Activated CD4-positive, CD25-positive, alpha-beta regulatory T cell treated with anti-CD3 and anti-CD28 coated beads, Interleukin-2, amount 50 U/mL, for 16 hours (primary cell): Measurements from ENCODE around the gene CDYL2.
"Not testable (repeated sequence)": the region's sequence is repeated elsewhere in the genome, so short reads cannot be mapped to it uniquely, and the experiment has no call there.

ENCODE experiments used
- DNase-seq: peaks from one replicate; pipeline ENCODE4 v3.0.0-alpha.2; 2020; ENCODE audit warnings: low read depth, low spot score

The CDYL2 gene, protein sequence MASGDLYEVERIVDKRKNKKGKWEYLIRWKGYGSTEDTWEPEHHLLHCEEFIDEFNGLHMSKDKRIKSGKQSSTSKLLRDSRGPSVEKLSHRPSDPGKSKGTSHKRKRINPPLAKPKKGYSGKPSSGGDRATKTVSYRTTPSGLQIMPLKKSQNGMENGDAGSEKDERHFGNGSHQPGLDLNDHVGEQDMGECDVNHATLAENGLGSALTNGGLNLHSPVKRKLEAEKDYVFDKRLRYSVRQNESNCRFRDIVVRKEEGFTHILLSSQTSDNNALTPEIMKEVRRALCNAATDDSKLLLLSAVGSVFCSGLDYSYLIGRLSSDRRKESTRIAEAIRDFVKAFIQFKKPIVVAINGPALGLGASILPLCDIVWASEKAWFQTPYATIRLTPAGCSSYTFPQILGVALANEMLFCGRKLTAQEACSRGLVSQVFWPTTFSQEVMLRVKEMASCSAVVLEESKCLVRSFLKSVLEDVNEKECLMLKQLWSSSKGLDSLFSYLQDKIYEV

DNA sequence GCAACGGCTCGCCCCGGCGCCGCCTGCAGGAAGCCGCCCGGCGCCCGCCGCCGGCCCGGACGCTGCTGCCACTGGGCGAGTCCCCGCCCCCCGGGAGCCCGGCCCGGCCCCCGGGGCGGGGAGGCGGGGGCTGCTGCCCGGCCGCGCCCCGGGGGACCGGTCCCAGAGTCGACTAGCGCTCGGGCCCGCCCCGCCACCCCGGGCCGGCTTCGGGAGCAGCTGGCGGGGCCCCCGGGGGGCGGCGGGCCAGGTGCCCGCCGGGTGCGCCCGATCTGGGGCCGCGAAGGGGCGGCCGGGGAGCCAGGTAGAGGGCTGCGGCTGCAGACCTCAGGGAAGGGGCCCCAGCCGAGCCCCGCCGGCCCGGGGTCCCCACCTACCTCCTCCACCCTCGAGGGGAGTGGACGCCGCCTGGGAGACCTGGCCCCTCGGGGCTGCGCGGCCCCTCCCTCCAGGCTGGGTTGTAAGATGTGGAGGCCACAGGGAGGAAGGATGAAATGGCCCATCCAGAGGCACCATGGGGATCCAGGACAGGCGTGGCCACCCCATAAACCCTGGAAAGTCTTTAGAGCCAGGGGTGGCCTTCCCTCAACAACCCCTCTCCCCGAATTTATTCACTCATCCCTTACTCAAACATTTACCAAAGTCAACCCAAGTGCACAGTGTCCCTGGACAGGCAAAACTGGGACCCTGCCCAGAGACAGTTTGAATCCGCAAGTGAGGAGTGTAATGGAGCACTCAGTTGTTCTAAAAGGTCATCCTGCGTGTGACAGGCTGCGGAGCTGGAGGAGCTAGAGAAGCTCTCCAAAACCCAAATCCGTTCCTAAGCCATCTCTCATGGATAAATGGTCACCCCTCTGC is at the start of gene CDYL2:
CDYL2 (minus strand) TSS at position 73 of the 858 bp plus-strand sequence. CDS start 425 bp downstream, outside the sequence.
- DNase-seq: no peak

DNA sequence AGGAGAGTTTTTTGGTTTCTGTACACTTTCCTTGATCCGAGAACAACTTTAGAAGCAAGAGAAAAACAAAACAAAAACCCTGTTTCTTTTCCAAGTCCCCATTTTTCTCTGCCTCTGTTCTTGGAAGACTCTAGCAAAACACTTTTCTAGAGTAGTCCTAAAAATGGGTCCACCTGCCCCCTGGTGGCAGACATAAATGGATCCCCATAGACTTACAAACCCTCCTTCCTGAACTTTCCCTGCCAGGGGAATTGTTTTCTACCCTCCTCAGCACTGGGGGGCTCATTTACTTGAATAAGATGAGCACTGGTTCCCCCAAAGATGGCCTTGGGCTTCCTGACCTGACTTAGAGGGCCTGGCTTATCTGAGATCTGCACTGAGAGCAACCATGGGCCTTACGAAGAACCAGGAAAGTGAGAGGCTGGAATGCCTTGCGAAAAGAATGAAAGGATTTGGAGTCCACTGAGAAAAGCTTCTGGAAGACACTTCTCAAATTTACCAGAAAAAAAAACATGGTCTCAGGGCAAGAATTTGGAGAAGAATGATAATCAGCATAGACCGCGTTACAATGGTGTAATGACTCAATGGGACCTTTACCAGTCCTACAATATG is 48.0 kb upstream of the CDYL2 start:
- no peak for DNase-seq

DNA sequence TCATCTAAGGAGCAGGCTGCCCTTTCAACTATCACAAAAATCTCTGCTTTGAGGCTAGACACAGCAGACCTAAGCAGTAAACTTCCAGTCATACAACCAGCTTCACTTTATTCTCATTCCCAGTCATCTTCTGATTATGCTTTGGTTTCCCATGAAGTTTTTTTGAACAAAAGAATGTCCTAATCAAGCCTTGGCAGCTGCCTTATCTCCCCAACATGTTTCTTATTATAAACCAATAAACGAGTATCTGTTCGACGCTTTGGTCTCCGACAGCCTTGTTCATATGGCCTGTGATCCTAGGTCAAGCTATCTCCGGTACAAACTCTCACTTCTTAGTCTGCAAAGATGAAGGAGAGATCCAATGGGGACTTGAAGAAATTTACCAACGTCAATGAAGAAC is 47.4 kb upstream of the CDYL2 start:
- DNase-seq: no peak

DNA sequence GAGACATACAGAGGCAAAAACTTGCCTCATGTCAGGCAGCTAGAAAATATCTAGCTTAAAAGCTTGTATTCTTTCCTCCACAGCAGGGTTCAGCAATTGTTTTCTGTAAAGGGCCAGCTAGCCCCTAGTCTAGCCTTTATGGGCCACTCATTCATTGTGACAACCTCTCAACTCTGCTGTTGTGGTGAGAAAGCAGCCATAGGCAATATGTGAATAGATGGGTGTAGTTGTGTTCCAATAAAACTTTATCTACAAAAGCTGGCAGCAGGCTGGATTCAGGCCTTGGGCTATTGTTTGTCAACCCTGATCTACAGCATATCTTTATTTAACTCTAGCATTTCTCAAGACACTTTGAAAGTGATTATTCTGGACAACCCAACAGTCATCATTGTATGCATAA is 46.4 kb upstream of the CDYL2 start:
- DNase-seq: no peak

DNA sequence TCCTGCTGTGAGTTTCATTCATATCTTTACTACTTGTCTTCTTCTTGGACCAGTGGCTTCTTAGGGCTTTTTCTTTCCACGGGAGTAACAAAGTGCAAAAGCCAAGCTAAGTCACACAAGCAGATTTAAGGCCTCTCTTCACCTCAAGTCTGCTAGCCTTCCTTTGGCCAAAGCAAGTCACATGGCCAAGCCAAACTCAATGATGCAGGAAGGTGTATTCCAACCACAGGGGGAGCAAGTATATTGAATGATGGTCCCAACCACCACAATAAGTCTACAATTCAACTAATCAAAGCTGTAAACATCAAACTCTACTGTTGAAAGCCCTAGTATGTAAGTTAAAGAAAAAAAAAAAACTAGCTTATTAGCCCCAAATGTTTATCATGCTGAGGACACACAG is 44.5 kb upstream of the CDYL2 start:
- DNase-seq: no peak

DNA sequence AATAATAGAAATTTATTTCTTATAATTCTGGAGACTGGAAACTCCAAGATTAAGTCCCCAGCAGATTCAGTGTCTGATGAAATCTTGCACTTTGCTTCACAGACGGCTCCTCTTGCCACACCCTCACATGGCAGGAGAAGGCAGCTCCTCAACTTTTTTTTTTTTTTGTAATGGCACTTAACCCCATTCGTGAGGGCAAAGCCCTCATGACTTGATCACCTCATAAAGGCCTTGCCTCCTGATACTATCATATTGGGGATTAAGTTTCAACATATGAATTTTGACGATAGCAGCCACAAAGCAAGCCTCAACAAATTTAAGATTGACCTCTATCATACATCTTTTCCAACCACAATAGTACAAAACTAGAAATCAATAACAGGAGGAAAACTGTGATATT is 42.3 kb upstream of the CDYL2 start:
- DNase-seq: no peak

DNA sequence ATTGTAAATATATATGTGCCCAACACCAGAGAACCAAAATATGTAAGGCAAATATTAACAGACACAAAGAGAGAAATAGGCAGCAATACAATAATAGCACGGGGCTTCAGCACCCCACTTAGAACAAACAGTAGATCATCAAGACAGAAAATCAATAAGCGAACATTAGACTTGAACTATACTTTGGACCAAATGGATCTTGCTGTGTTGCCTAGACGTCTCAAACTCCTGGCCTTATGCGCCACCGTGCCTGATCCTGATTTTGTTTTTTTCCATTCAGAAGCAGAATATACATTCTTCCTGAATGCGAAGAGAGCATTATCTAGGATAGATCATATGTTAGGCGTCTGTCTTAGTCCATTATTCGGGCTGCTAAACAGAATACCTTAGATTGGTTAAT is 41.9 kb upstream of the CDYL2 start:
- DNase-seq: no peak

GRCh38 chr16:80844395-80844794 is 40.0 kb upstream of the CDYL2 start:
- no peak for DNase-seq

- no peak for DNase-seq
Measured at GRCh38 chr16:80841231-80841630, 36.8 kb upstream of the CDYL2 start.

DNA sequence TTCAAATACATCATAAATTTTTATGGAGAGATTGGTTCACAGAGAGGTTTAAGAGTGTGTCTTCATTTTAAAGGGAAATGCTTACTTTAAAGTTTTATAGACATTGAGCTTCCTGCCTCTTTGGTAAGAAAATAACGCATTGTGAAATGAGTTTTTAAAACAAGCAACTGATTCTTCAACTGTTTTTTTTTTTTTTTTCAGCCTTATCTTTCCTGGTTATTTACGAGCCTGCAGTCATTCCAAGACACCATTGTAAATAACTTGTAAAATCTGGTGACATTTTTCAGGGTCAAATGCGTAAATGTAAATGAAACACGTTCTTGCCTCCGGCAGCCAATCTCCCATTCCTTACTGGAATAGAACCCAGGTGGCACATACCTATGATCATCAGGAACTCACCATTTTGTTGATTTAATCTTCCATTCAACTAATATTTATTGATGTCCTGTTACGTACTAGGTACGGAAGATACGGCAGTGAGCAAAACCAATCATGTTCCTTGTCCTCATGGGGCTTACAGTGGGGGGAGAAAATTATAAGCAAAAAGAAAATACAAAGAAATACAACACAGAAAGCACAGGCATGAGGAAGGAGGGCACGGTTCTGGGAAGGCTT is 33.2 kb upstream of the CDYL2 start:
- no peak for DNase-seq

DNA sequence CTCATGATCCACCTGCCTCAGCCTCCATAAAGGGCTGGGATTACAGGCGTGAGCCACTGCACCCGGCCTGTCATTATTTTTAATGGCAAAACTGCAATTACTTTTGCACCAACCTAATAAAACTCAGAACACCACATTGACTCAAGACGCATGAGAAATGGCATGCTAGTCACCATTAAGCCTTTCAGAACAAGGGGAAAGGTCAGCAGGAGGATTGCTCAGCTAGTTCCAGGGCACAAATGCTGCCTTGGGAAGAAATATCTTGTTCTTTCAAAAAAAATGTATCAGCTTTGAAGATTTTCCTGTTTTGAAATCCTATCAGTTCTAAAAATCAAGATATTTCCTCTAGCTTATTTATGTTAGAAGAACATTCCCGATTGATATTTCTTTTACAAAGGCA is 32.4 kb upstream of the CDYL2 start:
- no peak for DNase-seq

GRCh38 chr16:80836202-80836601 is 31.8 kb upstream of the CDYL2 start:
- no peak for DNase-seq

GRCh38 chr16:80831039-80831438 is 26.6 kb upstream of the CDYL2 start:
- no peak for DNase-seq

- DNase-seq: no peak
Measured at GRCh38 chr16:80828495-80828894, 24.1 kb upstream of the CDYL2 start.

DNA sequence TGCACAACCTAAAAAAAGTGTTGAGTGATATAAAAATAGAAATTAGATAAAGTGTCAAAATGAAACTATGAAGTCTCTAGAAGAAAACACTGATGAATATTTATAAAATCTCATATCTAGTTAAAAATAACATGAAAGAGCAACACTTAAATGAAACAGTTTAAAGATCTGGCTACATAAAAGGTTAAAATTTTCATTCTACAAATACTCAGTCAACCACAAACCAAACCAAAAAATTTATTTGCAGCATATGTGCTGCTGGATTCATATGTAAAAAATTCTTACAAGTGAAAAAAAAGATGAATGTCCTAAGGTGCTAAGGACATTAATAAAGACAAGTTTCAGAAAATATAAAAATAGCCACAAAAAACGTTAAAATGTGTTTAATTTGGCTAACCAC is 22.6 kb upstream of the CDYL2 start:
- no peak for DNase-seq

- DNase-seq: no peak
Measured at GRCh38 chr16:80825365-80825758, 21.0 kb upstream of the CDYL2 start.

DNA sequence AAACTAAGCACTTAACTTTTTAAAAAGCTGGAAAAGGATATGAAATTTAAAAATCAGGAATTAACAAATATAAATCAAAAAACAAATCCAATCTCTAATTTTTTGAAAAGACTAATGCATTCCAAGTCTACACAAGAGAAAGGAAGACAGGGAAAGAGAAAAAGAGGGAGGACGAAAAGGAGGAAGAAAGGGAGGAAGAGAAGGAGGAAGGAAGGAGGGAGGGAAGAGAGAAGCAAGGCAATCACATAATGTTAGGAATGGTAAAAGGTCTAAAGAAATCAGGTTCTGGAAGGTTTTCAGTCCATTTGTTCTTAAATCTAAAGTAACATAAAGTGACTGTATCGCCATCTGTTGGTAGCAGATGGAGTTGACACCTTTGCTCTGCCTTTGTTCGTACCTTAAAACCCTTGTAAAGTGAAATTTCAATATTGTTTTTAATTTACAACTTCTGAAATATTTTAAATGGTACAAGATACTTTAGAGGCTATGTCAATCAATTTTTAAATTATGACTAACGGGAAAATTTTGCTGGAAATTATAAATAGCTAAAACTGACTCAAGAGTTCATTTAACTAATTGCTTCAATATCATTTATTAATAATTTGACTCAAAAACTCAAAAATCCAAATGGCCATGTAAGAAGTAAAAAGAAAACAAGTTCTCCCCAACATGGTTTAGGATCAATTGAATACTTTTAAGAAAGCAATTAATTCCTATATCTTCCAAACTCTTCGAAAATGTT is 20.4 kb upstream of the CDYL2 start:
- no peak for DNase-seq

GRCh38 chr16:80819988-80820387 is 15.6 kb upstream of the CDYL2 start:
- DNase-seq: no peak

DNA sequence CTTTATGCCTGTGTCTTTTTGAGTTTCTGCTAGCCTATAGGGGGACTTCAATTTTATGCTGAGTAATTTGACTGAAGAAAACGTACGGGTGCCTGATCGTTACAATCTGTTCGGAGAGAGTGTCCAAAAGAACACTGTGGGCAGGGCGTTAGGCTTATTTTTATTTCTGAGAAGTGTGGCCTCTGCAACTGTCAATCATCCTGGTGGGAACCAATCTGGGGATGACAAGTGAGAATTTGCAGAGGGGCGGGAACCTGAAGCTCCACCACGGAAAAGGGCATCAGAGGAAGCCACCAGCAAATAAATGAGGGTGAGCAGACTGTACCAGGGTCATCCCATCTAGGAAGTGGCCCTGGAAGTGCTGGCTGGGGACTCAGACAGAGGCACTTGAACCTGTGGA is 12.0 kb upstream of the CDYL2 start:
- no peak for DNase-seq

- DNase-seq: not testable (repeated sequence)
Measured at GRCh38 chr16:80815278-80815677, 10.9 kb upstream of the CDYL2 start.

DNA sequence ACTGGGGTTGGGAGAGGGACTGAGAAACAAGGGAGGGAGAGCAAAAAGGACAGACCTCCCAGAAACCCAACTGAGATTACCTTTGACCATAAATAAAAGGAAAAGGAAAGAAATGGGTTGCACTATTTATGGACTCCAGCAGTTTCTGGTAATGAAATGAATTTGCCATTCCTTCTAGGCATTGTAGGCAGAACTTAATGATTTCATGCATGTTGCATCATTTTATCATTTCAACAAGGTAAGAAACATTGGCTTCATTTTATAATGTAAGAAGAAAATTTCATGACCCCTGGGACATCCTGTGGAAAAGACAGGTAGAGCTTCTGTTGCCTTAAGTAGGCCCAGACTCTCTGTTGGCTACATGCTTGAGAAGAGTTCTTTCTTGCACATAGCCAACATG is 8.2 kb upstream of the CDYL2 start:
- DNase-seq: no peak
